Mesenchymal stem cell (in vitro differentiated cells and primary cell): Measurements from ENCODE around the gene KPTN.

Experiments used
- DNase-seq: peaks from one replicate; pipeline ENCODE4 v3.0.0-alpha.2; 2013
- H2AFZ ChIP-seq: one replicate; pipeline ENCODE4 v1.6.1; 2013; ENCODE audit warnings: low read depth, mild to moderate bottlenecking, control low read depth, inconsistent platforms, low read length, moderate library complexity
- H2AK5ac ChIP-seq: 2 replicates; pipeline ENCODE4 v1.6.1; 2013; ENCODE audit warnings: low read length, moderate library complexity, mild to moderate bottlenecking, inconsistent platforms; ENCODE audit not compliant: severe bottlenecking
- H2BK120ac ChIP-seq: one replicate; pipeline ENCODE4 v1.6.1; 2013; ENCODE audit warnings: low read depth, mild to moderate bottlenecking, inconsistent platforms, low read length, moderate library complexity
- H2BK12ac ChIP-seq, 2 experiments: one replicate each; pipeline ENCODE4 v1.6.1; 2013; ENCODE audit warnings: inconsistent platforms in 2 of 2, low read length in 2 of 2, mild to moderate bottlenecking in 2 of 2, moderate library complexity in 2 of 2, control low read depth in 1 of 2
- H2BK15ac ChIP-seq: one replicate; pipeline ENCODE4 v1.6.1; 2013; ENCODE audit warnings: mild to moderate bottlenecking, low read depth, inconsistent platforms; ENCODE audit not compliant: poor library complexity, severe bottlenecking
- H2BK5ac ChIP-seq: 2 replicates; pipeline ENCODE4 v1.6.1; 2013; ENCODE audit warnings: low read depth, mild to moderate bottlenecking, low read length, control low read depth, inconsistent platforms; ENCODE audit not compliant: poor library complexity, severe bottlenecking
- H3K14ac ChIP-seq, 2 experiments: one replicate each; pipeline ENCODE4 v1.6.1; 2013; ENCODE audit warnings: inconsistent platforms in 2 of 2, low read length in 2 of 2, control low read depth in 1 of 2, mild to moderate bottlenecking in 1 of 2, moderate library complexity in 1 of 2
- H3K18ac ChIP-seq, 2 experiments: one replicate each; pipeline ENCODE4 v1.6.1; 2013; ENCODE audit warnings: inconsistent platforms in 2 of 2, low read length in 2 of 2, control low read depth in 1 of 2, low read depth in 1 of 2, mild to moderate bottlenecking in 1 of 2
- H3K23ac ChIP-seq, 2 experiments: one replicate each; pipeline ENCODE4 v1.6.1; 2013; ENCODE audit warnings: inconsistent platforms in 2 of 2, low read length in 2 of 2, mild to moderate bottlenecking in 2 of 2, moderate library complexity in 2 of 2, control low read depth in 1 of 2
- H3K27ac ChIP-seq: 2 replicates; pipeline ENCODE4 v1.5.1; 2013; ENCODE audit warnings: mild to moderate bottlenecking, moderate library complexity, low read length, control low read depth, inconsistent platforms; ENCODE audit not compliant: poor library complexity, severe bottlenecking
- H3K27me3 ChIP-seq, 2 experiments: 2 replicates each; pipeline versions ENCODE4 v1.6.1 to v1.7.0; 2013; ENCODE audit warnings: low read length in 2 of 2, mild to moderate bottlenecking in 2 of 2, moderate library complexity in 2 of 2, control low read depth in 1 of 2, inconsistent platforms in 1 of 2; ENCODE audit not compliant: control insufficient read depth in 1 of 2, insufficient read depth in 1 of 2
- H3K36me3 ChIP-seq, 2 experiments: 2 replicates each; pipeline versions ENCODE4 v1.6.1 to v1.7.0; 2013; ENCODE audit warnings: low read length in 2 of 2, control low read depth in 1 of 2, inconsistent platforms in 1 of 2, low read depth in 1 of 2, mild to moderate bottlenecking in 1 of 2; ENCODE audit not compliant: insufficient read depth in 2 of 2, control insufficient read depth in 1 of 2
- H3K4ac ChIP-seq, 2 experiments: one replicate each; pipeline ENCODE4 v1.6.1; 2013; ENCODE audit warnings: inconsistent platforms in 2 of 2, low read length in 2 of 2, mild to moderate bottlenecking in 2 of 2, moderate library complexity in 2 of 2, control low read depth in 1 of 2, low read depth in 1 of 2
- H3K4me1 ChIP-seq: 2 replicates; pipeline ENCODE4 v1.6.1; 2013; ENCODE audit warnings: low read depth, low read length, control low read depth; ENCODE audit not compliant: control insufficient read depth, insufficient read depth
- H3K4me2 ChIP-seq: 2 replicates; pipeline ENCODE4 v1.6.1; 2013; ENCODE audit warnings: low read length, mild to moderate bottlenecking, inconsistent platforms; ENCODE audit not compliant: poor library complexity, severe bottlenecking
- H3K4me3 ChIP-seq, 2 experiments: 2 replicates each; pipeline versions ENCODE4 v1.5.1 to v1.7.0; 2013; ENCODE audit warnings: low read length in 2 of 2, mild to moderate bottlenecking in 2 of 2, control low read depth in 1 of 2, low read depth in 1 of 2; ENCODE audit not compliant: insufficient read depth in 1 of 2
- H3K79me1 ChIP-seq: replicated peaks from 2 replicates; pipeline ENCODE4 v1.6.1; 2013; ENCODE audit warnings: mild to moderate bottlenecking, control low read depth, low read length, inconsistent platforms; ENCODE audit not compliant: poor library complexity, severe bottlenecking
- H3K9ac ChIP-seq: 2 replicates; pipeline ENCODE4 v1.7.0; 2013; ENCODE audit warnings: mild to moderate bottlenecking, low read length, moderate library complexity
- H3K9me3 ChIP-seq: 2 replicates; pipeline ENCODE4 v1.7.0; 2013; ENCODE audit warnings: mild to moderate bottlenecking, low read length; ENCODE audit not compliant: control insufficient read depth
- H4K8ac ChIP-seq: one replicate; pipeline ENCODE4 v1.6.1; 2013; ENCODE audit warnings: inconsistent platforms, mild to moderate bottlenecking, low read length, moderate library complexity
- H4K91ac ChIP-seq: one replicate; pipeline ENCODE4 v1.6.1; 2013; ENCODE audit warnings: mild to moderate bottlenecking, low read length, inconsistent platforms
- WGBS: methylation state at CpG from one replicate; pipeline ENCODE4 v1.1.7; 2013; ENCODE audit warnings: mixed read lengths; 5-methylcytosine and 5-hydroxymethylcytosine counted together

The KPTN gene

GRCh38 chr19:47464675-47465419 is 19.2 kb downstream of the KPTN start:
- H3K4ac ChIP-seq = no peak overlapping the region
- no peak overlapping the region for H3K4me3 ChIP-seq
- no peak overlapping the region for H2AFZ ChIP-seq
- WGBS = 77% methylated on average over 10 of the region's 10 CpGs
- H3K14ac ChIP-seq = no peak overlapping the region
- H3K4me1 ChIP-seq = no peaks in the 10 kb centered on the region
- no peak overlapping the region for H4K91ac ChIP-seq
- H3K79me1 ChIP-seq = no peaks in the 10 kb centered on the region
- no peak overlapping the region for H3K4me2 ChIP-seq
- H3K27me3 ChIP-seq = peaks cover 53 to 77% of the 10 kb centered on the region in 2 experiments
- no peak overlapping the region for H3K9ac ChIP-seq
- no peak overlapping the region for H3K27ac ChIP-seq
- H3K18ac ChIP-seq = no peak overlapping the region
- no peak overlapping the region for H2BK5ac ChIP-seq
- H2BK15ac ChIP-seq = no peak overlapping the region
- H3K36me3 ChIP-seq = no peaks in the 10 kb centered on the region
- no peak overlapping the region for H2AK5ac ChIP-seq
- no peak overlapping the region for H3K23ac ChIP-seq
- no peak overlapping the region for H2BK12ac ChIP-seq
- H3K9me3 ChIP-seq = no peaks in the 10 kb centered on the region
- H2BK120ac ChIP-seq = no peak overlapping the region
- no peak overlapping the region for H4K8ac ChIP-seq
- no peak for DNase-seq

GRCh38 chr19:47461876-47462275 is 22.1 kb downstream of the KPTN start:
- no peak overlapping the region for H2BK12ac ChIP-seq
- H3K23ac ChIP-seq = no peak overlapping the region
- 100% methylated on average over 1 of the region's 5 CpGs for WGBS
- no peak overlapping the region for H2AFZ ChIP-seq
- no peak overlapping the region for H3K14ac ChIP-seq
- H3K27ac ChIP-seq = no peak overlapping the region
- H4K8ac ChIP-seq = no peak overlapping the region
- no peaks in the 10 kb centered on the region for H3K79me1 ChIP-seq
- H2BK5ac ChIP-seq = no peak overlapping the region
- H2BK15ac ChIP-seq = no peak overlapping the region
- no peak overlapping the region for H2BK120ac ChIP-seq
- H3K27me3 ChIP-seq = peaks cover 53 to 77% of the 10 kb centered on the region in 2 experiments
- H4K91ac ChIP-seq = no peak overlapping the region
- H3K18ac ChIP-seq = no peak overlapping the region
- peaks cover 2% of the 10 kb centered on the region for H3K4me1 ChIP-seq
- H3K4ac ChIP-seq = no peak overlapping the region
- H3K9me3 ChIP-seq = peaks cover under 1% of the 10 kb centered on the region
- no peak overlapping the region for H3K4me2 ChIP-seq
- no peak overlapping the region for H3K4me3 ChIP-seq
- no peaks in the 10 kb centered on the region for H3K36me3 ChIP-seq
- DNase-seq = no peak
- no peak overlapping the region for H2AK5ac ChIP-seq
- H3K9ac ChIP-seq = no peak overlapping the region

- H3K27me3 ChIP-seq = peaks cover 53 to 80% of the 10 kb centered on the region in 2 experiments
- H2AK5ac ChIP-seq = no peak overlapping the region
- DNase-seq = no peak
- peaks cover 2% of the 10 kb centered on the region for H3K4me1 ChIP-seq
- H3K27ac ChIP-seq = no peak overlapping the region
- no peak overlapping the region for H2BK15ac ChIP-seq
- no peak overlapping the region for H3K18ac ChIP-seq
- H3K4me3 ChIP-seq = no peak overlapping the region
- 96% methylated on average over 9 of the region's 14 CpGs for WGBS
- H3K14ac ChIP-seq = no peak overlapping the region
- no peak overlapping the region for H3K4ac ChIP-seq
- no peak overlapping the region for H3K23ac ChIP-seq
- H2AFZ ChIP-seq = no peak overlapping the region
- H3K79me1 ChIP-seq = no peaks in the 10 kb centered on the region
- no peak overlapping the region for H2BK12ac ChIP-seq
- no peak overlapping the region for H3K9ac ChIP-seq
- no peak overlapping the region for H4K8ac ChIP-seq
- H2BK120ac ChIP-seq = no peak overlapping the region
- no peak overlapping the region for H3K4me2 ChIP-seq
- H4K91ac ChIP-seq = no peak overlapping the region
- no peaks in the 10 kb centered on the region for H3K36me3 ChIP-seq
- H3K9me3 ChIP-seq = peaks cover 21% of the 10 kb centered on the region
- no peak overlapping the region for H2BK5ac ChIP-seq
Observed at GRCh38 chr19:47459477-47459876, 24.5 kb downstream of the KPTN start.

- H3K9me3 ChIP-seq = peaks cover 21% of the 10 kb centered on the region
- H2AK5ac ChIP-seq = no peak overlapping the region
- H3K4me2 ChIP-seq = no peak overlapping the region
- H2BK12ac ChIP-seq = no peak overlapping the region
- no peak overlapping the region for H3K4ac ChIP-seq
- no peaks in the 10 kb centered on the region for H3K79me1 ChIP-seq
- H2AFZ ChIP-seq = no peak overlapping the region
- H3K36me3 ChIP-seq = no peaks in the 10 kb centered on the region
- no peak overlapping the region for H4K91ac ChIP-seq
- no peak overlapping the region for H3K27ac ChIP-seq
- no peak overlapping the region for H2BK120ac ChIP-seq
- no peak overlapping the region for H3K4me3 ChIP-seq
- no peak overlapping the region for H3K23ac ChIP-seq
- H2BK15ac ChIP-seq = no peak overlapping the region
- no peak overlapping the region for H4K8ac ChIP-seq
- no peak for DNase-seq
- no peak overlapping the region for H3K9ac ChIP-seq
- 50% methylated on average over 5 of the region's 5 CpGs for WGBS
- H2BK5ac ChIP-seq = no peak overlapping the region
- H3K18ac ChIP-seq = no peak overlapping the region
- peaks cover 2% of the 10 kb centered on the region for H3K4me1 ChIP-seq
- H3K27me3 ChIP-seq = peaks cover 55 to 79% of the 10 kb centered on the region in 2 experiments
- H3K14ac ChIP-seq = no peak overlapping the region
Observed at GRCh38 chr19:47458672-47459071, 25.3 kb downstream of the KPTN start.
